ENCODE data around the gene CLEC4F. TPM values are rescaled to one million over a fixed set of nuclear protein-coding genes. Genes with fewer than 3 reads are reported as not detected.

CLEC4F gene
- total RNA-seq, 2 donors from 2014 or later = 0.11 TPM; not detected in 1

DNA sequence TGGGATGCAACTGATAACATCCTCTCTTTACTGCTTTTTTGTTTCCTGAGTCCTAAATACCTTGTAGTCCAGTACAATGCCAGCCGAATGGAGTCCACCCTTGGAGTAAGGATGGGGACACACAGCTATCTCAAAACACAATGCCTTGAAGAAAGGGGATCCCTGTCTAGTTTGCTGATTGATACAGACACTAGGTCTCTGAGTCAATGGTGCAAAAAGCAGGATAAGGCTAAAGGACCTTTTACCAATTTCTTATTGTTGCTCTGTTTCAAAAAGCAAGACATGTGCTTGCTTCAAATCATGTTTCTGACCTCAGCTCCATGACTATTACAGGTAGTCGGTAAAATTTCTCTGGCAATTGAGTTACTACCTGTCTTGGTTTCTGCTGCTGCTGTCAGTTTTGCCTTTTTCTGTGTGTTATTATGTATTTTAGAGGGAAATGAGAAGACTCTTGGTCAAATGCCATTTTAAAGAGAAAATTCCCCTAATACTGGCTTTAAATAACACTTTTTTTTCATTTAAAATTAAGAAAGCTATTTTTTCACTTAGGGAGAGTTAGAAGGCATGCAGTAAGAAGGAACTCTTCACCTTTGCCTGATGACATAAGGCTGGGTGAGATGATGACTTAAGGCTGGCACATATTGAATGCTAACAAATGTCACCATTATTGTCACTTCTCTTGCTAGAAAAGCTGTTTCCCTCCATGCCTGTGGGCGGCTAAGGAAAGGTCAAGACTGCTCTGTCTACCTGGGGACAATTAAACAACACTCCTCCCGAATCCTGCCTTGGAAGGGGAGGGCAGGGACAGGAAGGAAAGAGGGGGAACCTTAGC is 25.0 kb downstream of the CLEC4F start:
- no peak for DNase-seq
- ATAC-seq = no peak
- intact Hi-C loops (cut with DNase I, micrococcal nuclease) = no loop called here

DNA sequence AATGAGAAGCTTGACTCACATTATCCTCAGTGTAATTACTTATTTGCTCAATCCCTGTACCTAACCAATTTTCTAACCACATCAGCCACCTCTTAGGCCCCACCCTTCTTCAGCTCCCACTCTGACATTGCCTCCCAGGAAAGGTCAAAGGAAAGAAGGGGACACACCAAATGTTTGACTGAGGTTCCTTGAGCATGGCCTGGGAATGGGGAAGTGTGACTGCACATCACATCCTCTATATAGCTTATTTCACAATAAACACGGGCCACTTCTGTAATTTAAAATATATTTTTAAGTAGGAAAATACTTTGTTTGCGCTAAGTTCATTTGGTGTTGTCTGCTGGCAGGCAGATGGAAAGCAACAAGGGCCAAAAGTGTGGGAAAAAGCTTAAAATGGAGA is 26.9 kb downstream of the CLEC4F start:
- ATAC-seq (no peak), DNase-seq (no peak)
- intact Hi-C loops (cut with DNase I, micrococcal nuclease) = no loop called here

DNA sequence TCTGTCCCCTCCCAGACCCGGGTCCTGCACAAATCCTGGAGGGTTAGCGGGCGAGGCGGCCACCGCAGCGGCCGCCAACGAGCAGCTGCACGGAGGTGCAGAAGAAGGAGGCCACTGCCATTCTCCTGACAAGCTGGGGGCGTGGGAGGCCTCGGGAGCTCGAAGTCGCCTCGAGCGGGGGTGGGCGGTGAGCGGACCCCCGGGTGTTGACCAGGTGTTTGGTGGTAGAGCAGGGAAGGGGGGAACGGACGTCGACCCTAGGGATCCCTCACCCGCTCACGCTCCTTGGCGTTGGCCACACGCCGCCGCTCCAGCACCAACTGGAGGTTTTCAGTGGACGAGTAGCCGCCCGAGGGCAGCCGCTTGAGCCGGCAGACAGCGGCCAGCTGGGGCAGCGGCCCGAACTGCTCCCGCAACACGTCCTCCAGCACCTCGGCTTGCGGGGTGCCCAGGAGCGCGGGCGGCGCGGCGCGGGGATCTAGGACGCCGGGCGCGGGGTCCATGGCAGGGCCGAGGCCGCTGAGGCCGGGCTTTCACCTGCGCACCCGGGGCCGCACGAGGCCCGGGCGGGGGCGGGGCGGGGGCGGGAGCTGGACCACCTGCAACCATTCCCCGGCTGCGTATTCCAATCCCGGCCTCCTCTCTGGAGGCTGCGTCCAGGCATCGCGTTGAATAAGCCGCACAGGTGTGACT is 30.1 kb downstream of the CLEC4F start, which contains the start of gene FIGLA:
Gene FIGLA, minus strand, starts transcription at position 508 of the 693 bp plus-strand sequence. Its CDS starts 5 bp downstream, at position 503.
- ATAC-seq = no peak
- no peak for DNase-seq
- intact Hi-C loops (cut with DNase I, micrococcal nuclease) = no loop called here

DNA sequence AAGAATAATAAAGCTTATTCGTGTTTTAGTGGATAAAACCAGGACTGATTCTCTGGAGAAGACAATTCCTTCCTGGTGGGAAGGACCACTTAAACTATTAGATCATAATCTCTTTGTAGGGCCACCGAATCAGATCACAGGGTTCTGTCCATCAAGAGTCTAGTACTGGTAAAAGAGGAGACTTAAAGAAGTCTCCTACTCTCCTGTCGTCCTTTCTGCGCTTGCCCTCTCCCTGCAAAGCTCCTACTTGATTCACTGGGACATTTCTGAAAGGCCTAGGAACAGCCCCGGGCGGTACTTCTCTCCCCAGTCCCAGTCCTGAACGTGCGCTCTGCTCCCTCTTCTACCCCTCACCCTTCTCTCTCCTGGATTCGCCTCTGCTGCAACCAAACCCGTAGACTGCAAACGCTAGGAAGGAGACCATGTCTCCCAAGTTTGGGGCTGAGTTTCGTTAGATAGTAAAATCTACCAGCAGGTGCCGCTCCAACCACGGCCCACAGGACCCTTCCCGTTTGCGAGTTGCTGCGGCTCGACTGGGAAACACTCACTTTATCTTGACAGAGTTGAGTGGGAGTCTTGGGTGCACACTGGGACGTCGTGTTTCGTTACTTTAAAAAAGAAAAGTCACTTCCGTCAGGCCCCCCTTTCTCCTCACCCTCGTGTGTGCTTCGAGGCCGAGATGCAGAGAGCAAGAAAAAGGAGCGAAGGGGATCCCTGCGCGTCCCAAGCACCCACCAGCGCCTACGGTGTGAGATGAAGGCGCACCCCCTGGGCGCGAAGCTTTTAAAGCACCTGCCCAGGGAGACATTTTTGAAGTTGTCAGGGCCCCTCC is 30.9 kb downstream of the CLEC4F start:
- DNase-seq (peak in 1 of 2 donors; percentile 58), ATAC-seq (peak; percentile 43)
- intact Hi-C loops (cut with DNase I, micrococcal nuclease) = loop anchor here in 1 of 2 donors (10.0 kb wide), 1 partner anchor 155 kb away; no protein-coding TSS in a partner anchor

- ATAC-seq (peak; percentile 35), DNase-seq (no peak)
- intact Hi-C loops (cut with DNase I, micrococcal nuclease) = loop anchor here in 1 of 2 donors (10.0 kb wide), 1 partner anchor 159 kb away; no protein-coding TSS in a partner anchor
Measured at GRCh38 chr2:70785137-70785911, 35.1 kb downstream of the CLEC4F start.

GRCh38 chr2:70784320-70784719 is 36.1 kb downstream of the CLEC4F start:
- DNase-seq = no peak
- intact Hi-C loops (cut with DNase I, micrococcal nuclease) = loop anchor here in 1 of 2 donors (10.0 kb wide), 1 partner anchor 160 kb away; no protein-coding TSS in a partner anchor
- ATAC-seq = no peak

- no peak for DNase-seq
- no peak for ATAC-seq
- intact Hi-C loops (cut with DNase I, micrococcal nuclease) = loop anchor here in 1 of 2 donors (10.0 kb wide), 1 partner anchor 165 kb away; no protein-coding TSS in a partner anchor
Measured at GRCh38 chr2:70779911-70780545, 40.4 kb downstream of the CLEC4F start.

GRCh38 chr2:70779491-70779890 is 40.9 kb downstream of the CLEC4F start:
- no peak for DNase-seq
- intact Hi-C loops (cut with DNase I, micrococcal nuclease) = no loop called here
- ATAC-seq = no peak

- intact Hi-C loops (cut with DNase I, micrococcal nuclease) = no loop called here
- no peak for DNase-seq
Measured at GRCh38 chr2:70778676-70779075, 41.7 kb downstream of the CLEC4F start.

GRCh38 chr2:70777450-70777849 is 42.9 kb downstream of the CLEC4F start:
- DNase-seq = no peak
- ATAC-seq = no peak
- intact Hi-C loops (cut with DNase I, micrococcal nuclease) = no loop called here

More at GRCh38 chr2:70778676-70779075, 41.7 kb downstream of the CLEC4F start:
- no peak for ATAC-seq

DNA sequence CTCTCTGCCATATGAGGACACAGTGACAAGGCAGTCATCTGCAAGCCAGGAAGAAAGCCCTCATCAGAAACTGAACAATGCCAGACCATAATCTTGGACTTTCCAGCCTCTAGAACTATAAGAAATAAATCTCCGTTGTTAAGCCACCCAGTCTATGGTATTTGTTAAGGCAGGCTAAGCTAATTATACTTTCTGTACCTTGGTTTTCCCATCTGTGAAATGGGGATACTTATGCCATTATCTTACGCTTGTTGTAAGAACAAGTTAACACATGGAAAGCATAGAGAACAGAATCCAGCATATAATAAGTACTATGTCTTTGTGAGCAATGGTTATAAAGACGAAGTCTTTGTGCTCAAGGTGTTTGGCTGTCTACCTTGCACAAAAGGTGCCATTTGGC is 44.1 kb downstream of the CLEC4F start:
- ATAC-seq (no peak), DNase-seq (no peak)
- intact Hi-C loops (cut with DNase I, micrococcal nuclease) = no loop called here

DNA sequence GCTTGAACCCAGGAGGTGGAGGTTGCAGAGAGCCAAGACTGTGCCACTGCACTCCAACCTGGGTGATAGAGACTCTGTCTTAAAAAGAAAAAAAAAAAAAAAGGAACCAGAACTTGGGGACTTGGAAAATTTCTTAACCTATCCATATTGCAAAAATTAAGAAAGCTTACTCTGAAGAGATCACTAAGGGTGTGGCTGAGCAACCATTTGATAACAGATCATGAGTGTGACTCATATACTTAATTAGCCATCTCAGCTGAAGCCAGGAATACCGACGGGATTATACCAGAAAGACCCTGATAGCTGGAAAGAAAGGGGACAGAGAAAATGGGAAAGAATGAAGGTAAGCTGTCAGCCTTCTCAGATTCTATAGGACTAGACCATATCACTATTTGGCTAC is 45.3 kb downstream of the CLEC4F start:
- ATAC-seq = no peak
- intact Hi-C loops (cut with DNase I, micrococcal nuclease) = no loop called here
- no peak for DNase-seq

DNA sequence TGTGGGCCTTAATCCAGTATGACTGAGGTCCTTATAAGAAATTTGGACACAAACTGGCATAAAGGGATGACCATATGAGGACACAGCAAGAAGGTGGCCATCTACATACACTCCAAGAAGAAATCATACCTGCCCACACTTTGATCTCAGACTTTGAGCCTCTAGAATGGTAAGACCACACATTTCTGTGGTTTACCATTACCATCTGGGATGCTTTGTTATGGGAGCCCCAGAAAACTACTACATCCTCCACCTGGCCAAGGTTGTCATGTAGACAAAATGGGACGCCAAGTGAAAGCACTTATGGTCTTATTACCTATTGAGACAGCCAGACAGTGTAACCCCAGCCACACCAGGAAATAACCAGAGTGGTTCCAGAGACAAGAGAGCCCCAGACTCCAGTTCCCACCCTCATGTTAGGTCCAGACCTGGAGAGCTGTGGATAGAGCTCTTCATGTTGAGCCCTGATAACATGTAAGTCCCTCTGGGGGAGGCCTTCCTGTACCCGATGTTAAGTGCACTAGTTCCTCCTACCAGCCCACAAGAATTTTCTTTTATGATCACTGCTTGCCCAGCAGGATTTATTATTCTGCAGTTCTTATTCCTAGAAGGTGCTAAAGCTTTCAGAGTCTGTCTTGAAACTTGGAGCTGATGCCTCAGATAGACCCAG is 47.8 kb downstream of the CLEC4F start:
- intact Hi-C loops (cut with DNase I, micrococcal nuclease) = no loop called here
- ATAC-seq = no peak

DNA sequence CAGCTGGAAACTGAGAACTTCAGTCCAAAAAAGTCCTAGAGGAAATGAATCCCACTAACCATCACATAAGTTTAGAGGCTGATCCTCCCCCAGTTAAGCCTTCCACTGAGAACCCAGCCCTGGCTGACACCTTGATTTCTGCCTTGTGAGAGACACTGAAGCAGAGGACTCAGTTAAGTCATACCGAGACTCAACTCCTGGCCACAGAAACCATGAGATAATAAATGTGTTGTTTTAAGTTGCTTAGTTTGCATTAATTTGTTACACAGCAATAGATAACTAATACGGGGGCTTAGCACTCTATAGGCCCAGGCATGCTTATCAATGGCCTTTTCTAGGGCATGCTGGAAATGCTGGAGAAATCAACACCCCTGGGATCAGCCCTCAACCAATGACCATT is 49.0 kb downstream of the CLEC4F start:
- no peak for DNase-seq
- no peak for ATAC-seq
- intact Hi-C loops (cut with DNase I, micrococcal nuclease) = no loop called here

More for the DNA sequence above, 47.8 kb downstream of the CLEC4F start:
- no peak for DNase-seq

DNA sequence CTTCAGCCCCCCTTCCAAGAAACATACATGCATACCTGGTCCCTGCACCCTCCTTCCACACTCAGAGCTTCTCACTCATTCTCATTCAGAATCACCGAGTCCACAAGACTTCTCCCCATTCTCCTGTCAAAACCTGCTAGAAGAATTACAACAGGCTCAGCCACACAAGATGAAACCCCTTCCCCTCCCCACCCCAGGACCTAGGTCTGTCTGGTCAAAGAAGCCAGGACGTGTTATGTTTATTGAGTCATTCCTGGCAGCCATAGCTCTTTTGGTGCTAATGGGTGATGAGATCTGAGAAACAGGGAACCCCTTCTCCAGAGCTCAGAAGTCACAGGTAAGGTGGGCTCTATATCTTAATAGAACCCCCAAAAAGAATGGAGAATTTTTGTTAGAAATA is 50.9 kb downstream of the CLEC4F start:
- DNase-seq = no peak
- intact Hi-C loops (cut with DNase I, micrococcal nuclease) = no loop called here
- no peak for ATAC-seq

DNA sequence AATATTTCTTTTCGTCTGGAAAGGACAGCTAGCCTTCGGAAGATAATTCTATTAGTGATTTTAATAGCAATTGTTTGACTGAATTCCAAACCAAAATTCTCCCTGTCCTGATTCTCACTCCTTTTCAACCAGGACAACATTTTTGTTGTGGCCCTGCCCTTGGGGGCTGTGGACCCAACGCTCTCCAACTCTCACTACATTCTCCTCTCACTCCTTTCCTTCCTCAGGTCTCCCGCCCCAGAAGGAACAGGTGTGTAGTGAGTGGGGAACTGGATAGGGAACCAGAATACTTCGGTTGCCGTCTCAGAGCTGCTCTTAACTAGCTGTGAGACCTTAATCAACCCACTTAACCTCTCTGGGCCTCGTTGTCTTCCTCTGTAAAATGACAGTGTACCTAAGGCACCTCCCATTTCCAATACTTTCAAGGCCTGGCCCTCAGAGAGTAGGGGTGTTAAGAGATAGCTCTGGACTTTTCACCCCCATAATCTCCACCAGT is 51.8 kb downstream of the CLEC4F start:
- intact Hi-C loops (cut with DNase I, micrococcal nuclease) = no loop called here
- ATAC-seq = no peak
- DNase-seq = no peak

Measured in left colon (tissue), 2 donors.